Ecto neural progenitor cell (in vitro differentiated cells): ENCODE results near the gene USP27X.

Source experiments
- DNase-seq: peaks from one replicate; pipeline ENCODE4 v3.0.0-alpha.2; 2018; ENCODE audit warnings: low spot score

Gene USP27X

DNA sequence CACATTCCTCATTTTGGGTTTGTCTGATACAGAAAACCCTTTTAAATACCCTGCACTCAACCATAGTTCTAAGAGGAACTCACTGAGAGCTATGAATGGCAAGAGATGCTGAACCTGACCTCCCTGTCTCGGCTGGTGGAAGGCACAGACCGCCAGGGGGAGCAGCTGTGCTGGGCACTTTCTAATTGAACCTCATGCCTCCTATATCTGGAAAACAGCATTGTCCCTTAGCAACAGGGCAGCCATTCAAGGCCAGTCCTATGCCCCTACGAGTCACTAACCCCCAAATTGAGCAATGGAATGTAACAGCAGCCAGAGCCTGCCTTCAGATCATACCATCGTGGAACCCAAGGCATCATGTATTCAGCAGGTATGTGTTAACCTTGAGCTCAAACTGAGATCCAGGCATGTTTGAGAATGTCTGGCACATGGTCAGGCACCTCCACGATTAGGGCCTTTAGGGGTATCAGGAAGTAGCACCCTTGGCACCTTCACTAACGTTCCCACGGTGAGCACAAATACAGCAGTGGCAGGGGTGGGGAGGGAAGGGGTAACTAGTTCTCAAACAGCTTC is 5.1 kb downstream of the USP27X start:
- peak; percentile 60 for DNase-seq

DNA sequence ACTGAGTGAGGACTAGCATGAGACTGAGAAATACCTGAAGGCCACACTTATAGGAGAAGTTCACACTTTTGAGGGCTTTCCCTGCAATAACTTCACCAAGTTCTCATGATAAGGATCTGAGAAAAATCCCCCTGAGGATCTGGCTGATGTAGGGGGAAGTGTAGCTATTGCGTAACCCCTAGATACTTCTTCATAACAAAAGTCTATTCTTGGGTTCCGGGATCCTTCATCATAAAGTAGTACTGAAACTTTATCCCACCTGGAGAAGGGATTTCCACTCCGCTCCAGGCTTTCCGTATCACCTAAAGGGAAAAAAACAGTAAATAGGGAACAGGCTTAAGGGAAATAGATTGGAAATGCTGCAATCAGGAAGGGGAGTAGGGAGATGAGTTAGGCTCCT is 13.3 kb downstream of the USP27X start:
- DNase-seq, result no peak

DNA sequence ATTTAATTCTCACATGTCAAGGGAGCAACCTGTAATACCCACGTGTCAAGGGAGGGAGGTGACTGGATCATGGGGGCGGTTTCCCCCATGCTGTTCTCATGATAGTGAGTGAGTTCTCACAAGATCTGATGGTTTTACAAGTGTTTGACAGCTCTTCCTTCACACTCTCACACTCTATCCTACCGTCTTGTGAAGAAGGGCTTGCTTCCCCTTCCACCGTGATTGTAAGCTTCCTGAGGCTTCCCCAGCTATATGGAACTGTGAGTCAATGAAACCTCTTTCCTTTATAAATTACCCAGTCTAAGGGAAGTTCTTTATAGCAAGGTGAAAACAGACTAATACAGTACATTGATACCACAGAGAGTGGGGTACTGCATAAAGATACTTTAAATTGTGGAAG is 17.7 kb downstream of the USP27X start:
- no peak for DNase-seq

DNA sequence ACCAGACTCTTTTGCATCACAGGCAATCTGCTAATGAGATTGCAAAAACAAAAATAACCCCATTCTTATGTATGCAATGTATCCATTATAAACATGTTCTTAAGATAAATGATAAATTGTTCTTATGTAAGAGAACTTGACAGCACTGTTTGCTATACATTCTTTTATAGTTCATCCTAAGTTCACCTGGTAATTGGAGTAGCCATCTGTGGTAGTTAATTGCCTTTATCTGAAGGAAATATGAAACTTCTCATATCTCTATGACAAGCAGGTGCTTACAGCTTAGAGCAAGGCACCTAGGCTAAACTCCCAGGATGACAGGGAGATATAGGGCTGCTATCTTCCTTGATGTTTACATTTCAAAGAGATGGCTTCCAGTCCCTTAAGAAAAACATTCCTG is 21.8 kb downstream of the USP27X start:
- no peak for DNase-seq

DNA sequence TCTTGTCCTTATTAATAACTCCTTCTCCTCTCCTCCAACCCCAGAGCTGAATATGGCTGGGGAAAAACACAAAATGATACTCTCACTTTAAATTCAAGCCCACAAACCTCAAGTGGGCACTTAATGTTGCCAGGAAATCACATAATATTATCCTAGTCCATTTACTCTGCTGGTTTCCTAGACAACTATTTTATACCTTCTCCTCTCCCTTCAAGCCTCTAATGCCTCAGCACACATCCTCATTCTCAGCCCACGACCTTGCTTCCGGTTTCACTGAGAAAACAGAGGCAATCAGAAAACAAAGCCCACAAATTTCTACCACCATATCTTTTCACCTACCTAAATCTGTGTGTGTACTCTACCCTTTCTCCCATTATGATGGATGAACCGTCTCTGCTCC is 31.1 kb downstream of the USP27X start:
- no peak for DNase-seq

DNA sequence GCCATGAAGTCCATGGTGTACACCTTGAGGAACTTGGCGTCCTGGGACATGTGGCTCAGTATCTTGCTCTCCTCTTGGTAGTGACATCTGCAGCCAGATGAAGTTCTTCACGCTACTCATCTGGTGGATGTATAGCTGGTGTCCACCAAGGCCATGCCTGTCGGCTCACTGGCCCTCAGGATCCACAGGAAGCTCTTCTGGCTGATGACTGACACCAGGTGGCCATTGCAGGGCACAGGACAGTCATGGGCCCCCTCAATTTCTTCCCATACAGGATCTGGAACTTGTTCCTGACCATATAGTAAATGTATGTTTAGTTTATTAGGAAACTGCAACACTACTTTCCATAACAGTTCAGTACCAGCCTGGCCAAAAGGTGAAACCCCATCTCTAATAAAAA is 32.8 kb downstream of the USP27X start:
- DNase-seq, result no peak

DNA sequence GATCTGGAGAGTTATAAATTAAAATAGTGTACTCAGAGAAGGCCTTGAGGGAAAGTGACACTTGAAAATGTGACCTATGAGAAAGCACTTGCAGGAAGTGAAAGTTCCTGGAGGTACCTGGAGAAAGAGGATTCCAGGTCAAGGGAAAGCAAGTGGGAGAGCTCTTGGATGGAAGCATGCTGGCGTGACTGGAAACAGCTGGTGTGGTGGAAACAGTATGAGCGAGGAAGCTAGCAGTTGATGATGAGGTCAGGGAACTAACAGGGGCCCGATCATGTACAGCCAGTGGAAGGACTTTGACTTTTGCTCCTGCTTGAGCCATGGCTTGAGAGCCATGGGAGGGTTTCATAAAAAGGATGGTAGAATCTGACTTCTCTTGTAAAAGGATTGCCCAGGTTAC is 33.6 kb downstream of the USP27X start:
- no peak for DNase-seq

DNA sequence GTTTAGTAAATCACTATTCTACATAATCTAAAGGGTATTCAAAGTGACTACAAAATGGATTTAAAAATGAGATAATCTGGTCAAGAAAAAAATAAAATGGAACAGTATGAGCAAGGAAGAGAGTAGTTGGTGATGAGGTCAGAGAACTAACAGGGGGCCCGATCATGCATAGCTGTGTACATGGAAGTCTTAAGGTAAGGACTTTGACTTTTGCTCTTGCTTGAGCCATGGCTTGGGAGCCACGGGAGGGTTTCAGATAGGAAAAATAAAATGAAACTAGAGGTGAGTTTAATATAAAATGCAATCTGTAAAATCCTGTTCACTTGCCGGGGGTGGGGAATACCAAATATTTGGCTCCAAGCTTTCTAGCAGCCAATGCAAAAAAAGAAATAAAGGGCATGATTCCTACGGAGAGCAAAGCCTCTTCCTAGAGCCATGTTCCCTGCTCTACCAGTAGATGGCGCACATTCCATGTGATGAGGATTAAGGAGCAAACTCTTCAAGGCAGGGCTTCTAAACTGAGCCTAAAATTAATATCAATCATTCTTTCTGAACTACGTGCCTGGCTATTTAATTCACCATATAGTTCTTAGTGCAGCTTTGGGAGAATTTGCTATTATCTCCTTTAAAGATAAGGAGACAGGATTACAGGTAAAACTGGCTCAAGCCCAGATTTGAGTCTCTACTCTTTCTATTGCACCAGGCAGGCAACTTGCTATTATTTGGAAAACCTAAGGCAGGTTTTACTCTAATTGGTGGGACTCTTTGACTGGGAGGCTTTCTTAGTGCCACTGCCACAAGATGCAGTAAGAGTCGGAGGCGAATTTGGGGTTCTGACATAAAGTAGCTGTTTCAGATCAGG is 36.3 kb downstream of the USP27X start:
- no peak for DNase-seq

DNA sequence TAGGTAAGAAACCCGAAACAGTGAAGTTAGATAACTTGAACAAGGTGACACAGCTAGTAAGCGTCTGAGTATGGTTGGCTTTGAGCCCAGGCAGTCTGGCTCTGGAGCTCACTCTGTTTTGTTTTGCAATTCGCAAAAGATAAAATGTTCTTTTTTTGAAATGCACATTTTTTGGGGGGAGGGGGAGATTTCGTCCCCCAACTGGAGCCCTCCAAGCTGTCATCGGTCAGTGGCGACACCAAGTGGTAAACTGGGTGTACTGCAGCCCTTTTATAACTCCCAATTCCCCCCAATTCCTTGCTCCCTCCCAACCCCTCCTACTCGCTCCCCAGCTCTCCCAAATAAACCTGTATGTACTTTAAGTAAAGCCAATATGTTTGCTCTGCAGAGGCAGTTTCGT is 40.3 kb downstream of the USP27X start:
- DNase-seq, result peak; percentile 52

DNA sequence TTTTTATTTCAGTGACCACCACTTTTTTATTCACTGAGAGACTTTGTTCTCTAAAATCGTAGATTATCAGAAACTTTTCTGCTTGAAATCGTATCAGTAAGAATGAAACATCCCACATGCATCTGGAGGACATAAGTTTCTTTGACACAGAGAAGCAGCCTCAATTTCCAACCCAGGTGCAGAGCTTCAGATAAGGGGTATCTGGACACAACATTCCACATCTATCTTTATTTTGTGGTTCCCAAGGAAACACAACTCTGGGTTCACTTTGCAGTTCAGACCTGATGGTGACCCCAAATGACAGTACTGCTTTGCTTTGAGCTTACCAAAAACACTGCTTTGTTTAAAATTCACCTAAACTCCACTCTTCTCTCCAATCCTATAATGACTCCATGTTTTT is 41.8 kb downstream of the USP27X start:
- no peak for DNase-seq

DNA sequence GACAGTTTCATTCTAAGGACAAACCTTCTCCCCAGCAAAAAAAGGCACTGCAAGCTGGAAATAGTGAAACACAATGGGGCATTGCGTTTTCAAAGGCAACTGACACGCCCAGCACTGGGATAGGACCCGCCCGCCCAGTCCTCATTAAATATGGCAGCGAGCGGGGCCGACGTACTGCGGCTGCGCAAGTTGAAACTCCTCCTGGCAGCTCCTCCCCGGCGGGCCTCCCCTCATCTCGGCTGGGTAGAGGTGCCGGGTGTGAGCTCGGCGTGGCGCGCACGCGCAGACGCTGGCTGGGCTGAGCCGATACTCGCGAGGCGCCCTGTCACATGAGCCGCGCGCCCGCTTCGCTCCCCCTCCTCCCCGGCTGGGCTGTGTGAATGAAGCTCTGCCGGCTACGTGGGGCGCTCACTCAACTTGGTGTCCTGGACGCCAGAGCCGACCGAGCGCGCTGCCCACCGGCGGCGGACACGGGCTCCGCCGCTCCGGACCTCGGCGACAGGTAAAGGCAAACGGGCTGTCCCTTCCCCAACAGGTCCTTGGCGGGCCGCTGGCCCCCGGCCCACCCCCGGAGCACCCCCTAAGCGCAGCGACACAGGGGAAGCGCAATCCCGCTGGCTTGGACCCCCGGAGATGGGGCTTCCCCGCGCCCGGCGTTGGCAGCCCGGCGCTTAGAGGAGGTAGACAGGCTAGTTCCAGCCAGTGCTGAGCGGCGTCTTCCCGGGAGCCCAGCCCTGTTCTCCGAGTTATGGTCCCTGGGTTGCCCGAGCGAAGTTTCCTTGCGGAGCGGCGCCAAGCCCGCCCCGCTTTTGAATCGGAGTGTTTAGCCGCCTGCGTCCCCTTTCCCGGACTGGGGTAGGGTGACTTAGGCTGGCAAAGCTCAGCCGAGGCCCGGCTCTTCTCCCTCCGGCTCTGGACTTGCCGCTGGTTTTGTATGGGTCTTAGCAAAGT is 43.3 kb downstream of the USP27X start, which contains the start of gene CLCN5:
Gene CLCN5, plus strand, starts transcription at position 306 of the 951 bp plus-strand sequence. CDS start 2,703 bp downstream, outside the sequence.
- DNase-seq, result peak; percentile 95

DNA sequence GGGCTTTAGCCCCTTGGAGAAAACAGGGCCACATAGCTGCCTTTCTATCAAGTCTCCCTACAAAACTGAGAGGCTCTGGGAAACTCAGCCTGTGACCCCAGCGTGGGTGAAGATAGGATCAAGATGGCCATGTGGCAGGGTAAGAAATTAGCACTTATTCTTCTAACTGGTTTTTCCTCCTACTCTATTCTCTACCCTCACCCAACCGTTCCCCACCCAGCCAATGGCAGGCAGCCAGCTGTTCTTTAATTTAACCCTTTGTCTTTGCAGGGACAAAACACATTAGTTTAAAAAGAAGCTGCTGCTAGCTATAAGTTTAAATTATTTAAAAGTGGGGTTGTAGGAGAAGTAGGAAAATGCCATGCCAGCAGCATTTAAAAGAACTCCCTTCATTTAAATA is 45.9 kb downstream of the USP27X start:
- no peak for DNase-seq

DNA sequence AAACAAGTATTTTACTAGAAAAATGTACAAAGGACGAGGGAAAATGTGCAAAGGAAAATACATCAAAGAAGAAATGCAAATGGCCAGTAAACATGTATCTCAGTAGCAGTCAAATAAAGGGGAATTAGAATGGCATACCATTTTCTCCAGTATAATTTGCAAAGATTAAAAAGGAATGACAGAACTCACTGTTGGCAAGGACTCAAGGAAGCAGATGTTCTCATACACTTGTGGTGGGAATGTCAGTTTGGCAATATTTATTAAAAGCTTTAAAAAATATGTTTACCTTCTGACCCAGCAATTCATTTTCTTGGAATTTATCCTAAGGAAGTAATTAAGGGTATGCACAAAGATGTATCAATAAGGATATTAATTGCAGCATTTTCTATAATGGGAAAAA is 50.8 kb downstream of the USP27X start:
- no peak for DNase-seq
